Fibroblast of mammary gland (primary cell): Measurements from ENCODE around the gene LMNB1.
"Not testable (repeated sequence)": the region's sequence is repeated elsewhere in the genome, so short reads cannot be mapped to it uniquely, and the experiment has no call there.

Experiments
- DNase-seq: peaks from one replicate; pipeline ENCODE4 v3.0.0-alpha.2; 2010; ENCODE audit warnings: low read depth
- H3K4me3 ChIP-seq: 2 replicates; pipeline ENCODE4 v1.5.1; 2011; ENCODE audit warnings: low read depth, mild to moderate bottlenecking, low read length, moderate library complexity; ENCODE audit not compliant: control insufficient read depth
- TF ChIP-seq, protein P1 (sequence below): conservative IDR thresholded peaks from 2 replicates; pipeline ENCODE4 v1.5.1; 2011; ENCODE audit warnings: low read depth, low read length, inconsistent platforms; ENCODE audit not compliant: control insufficient read depth, insufficient read depth

The LMNB1 gene

DNA sequence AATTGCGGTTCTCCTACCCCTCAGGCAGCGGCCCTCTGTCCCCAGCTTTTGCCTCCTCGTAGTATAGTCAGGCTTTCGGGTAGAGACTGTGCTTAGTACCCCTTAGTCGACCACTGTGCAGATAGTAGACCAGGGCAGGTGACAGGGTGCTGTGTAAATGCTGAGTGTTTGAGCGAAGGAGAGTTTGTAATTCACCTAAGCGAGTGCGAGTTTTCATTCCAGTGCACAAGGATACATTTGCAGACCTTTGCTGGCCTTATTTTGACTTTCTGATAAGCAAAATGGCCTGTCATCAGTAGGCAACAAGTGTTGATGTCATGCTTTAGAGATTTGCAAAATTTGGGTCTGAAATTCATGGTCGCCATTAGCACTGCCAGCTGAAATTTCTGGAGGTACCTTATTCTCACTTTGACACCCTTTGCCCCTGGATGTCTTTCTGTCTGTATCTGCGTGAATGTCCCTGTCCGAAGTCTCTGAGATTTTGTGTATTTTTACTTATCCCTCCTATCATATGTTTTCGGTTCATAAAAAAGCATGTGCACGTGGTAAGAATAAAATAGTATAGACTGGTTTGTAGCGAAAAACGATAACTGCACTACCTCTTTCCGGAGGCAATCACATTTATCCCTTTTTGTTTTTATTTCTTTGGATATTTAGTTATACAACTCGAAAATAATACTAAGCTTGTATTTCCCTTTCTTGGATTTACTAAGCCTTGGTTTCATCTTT is 1.9 kb downstream of the LMNB1 start:
- TF ChIP-seq, protein P1, sequence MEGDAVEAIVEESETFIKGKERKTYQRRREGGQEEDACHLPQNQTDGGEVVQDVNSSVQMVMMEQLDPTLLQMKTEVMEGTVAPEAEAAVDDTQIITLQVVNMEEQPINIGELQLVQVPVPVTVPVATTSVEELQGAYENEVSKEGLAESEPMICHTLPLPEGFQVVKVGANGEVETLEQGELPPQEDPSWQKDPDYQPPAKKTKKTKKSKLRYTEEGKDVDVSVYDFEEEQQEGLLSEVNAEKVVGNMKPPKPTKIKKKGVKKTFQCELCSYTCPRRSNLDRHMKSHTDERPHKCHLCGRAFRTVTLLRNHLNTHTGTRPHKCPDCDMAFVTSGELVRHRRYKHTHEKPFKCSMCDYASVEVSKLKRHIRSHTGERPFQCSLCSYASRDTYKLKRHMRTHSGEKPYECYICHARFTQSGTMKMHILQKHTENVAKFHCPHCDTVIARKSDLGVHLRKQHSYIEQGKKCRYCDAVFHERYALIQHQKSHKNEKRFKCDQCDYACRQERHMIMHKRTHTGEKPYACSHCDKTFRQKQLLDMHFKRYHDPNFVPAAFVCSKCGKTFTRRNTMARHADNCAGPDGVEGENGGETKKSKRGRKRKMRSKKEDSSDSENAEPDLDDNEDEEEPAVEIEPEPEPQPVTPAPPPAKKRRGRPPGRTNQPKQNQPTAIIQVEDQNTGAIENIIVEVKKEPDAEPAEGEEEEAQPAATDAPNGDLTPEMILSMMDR: no peak
- H3K4me3 ChIP-seq: peak overlapping the region; percentile 92
- DNase-seq: peak; percentile 9

DNA sequence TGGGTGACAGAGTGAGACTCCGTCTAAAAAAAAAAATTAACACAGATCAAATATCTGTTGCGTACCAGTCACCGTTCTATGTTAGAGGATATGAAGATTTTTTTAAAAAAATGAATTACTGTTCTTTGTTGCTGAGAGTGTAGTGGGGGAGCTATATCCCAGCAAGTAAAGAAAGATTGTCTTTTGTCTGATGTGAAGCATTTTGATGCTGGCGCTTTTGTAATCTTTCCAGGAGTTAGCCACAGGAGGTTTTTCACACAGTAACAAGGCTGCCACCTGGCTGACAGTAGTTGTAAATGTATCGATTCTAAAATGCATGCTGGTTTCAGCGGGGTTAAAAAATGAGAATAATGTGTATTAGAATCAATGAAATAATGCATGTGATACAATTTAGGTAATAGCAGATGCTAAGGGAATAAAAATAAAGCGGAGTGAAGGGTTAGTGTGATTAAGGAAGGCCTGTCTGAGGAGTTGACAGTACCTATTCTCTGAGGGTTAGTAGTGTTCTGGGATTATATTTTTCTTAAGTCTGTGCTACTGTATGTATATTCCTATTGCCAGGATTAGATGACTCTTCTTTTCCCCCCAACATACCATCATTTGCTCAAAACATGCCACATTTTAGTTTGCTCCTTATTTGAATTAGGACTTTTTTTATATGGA is 3.4 kb downstream of the LMNB1 start:
- TF ChIP-seq, protein P1: peak; percentile 71
- peak overlapping the region; percentile 27 for H3K4me3 ChIP-seq

DNA sequence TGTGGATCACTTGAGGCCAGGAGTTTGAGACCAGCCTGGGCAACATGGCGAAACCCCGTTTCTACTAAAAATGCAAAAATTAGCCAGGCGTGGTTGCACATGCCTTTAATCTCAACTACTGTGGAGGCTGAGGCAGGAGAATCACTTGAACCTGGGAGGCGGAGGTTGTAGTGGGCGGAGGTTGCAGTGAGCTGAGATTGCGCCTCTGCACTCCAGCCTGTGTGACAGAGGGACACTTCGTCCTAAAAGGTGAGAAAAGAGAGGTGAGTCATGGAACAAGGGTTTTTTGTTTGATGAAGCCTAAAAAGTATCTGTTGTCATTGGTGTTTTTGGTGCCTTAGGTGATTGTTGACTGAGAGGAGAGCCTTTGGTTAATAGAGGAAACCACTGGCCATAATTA is 11.5 kb downstream of the LMNB1 start:
- DNase-seq, H3K4me3 ChIP-seq: not testable (repeated sequence)

More for the DNA sequence above, 3.4 kb downstream of the LMNB1 start:
- peak; percentile 83 for DNase-seq

DNA sequence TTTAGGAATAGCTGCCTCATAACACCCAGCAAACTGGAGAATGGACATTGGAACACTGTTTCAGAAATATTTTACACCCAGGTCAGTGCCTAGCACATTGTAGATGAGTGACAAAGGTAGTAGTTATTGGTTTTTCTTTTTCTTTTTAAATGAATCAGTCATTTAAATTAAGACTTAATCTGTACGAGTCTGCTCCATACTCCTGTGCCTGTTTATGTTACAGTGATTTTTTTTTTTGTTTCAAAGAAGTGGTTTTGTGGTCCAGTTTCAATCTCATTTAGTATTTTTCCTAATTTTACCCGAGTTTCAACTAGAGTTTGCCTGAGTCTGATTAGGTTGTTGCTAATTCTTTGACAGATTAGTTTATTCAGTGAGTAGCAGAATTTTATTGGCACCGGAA is 16.2 kb downstream of the LMNB1 start:
- TF ChIP-seq, protein P1: no peak
- no peak overlapping the region for H3K4me3 ChIP-seq
- DNase-seq: no peak

DNA sequence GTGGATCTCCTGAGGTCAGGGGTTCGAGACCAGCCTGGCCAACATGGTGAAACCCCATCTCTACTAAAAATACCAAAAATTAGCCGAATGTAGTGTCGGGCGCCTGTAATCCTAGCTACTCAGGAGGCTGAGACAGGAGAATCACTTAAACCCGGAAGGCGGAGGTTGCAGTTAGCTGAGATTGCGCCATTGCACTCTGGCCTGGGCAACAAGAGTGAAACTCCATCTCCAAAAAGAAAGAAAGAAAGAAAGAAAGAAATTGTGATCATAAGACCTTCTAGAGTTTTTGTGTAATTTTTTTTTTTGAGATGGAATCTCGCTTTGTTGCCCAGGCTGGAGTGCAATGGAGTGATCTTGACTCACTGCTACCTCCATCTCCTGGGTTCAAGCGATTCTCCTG is 16.7 kb downstream of the LMNB1 start:
- not testable (repeated sequence) for H3K4me3 ChIP-seq, DNase-seq

DNA sequence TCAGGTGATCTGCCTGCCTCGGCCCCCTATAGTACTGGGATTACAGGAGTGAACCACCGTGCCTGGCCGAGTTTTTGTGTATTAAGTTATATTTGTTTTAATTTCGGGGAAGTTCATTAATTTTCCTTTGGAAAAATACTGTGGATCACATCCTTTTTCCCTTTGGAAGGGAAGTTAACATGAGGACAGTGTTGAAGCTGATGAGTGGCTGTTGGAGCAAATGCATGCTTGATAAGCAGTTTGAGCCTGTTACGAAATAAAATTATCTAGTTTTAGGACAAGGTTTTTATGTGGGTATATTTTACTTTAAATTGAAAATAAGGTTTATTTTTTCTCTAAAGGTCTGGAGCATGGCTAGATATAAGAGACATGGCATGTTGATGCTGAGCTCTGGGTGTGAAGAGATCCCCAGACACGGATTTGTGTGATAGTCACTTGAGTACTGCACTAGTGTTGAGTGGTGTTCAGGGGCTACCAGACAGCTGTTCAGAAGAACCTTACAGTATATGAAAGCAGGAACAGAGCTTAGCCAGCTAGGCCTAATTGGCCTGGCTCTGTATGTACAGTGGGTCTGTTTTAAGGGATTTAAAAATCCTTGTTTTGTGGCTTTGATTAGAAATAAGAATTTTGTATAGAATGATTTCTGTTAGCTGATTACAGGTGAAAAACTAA is 17.4 kb downstream of the LMNB1 start:
- TF ChIP-seq, protein P1: no peak
- no peak overlapping the region for H3K4me3 ChIP-seq

DNA sequence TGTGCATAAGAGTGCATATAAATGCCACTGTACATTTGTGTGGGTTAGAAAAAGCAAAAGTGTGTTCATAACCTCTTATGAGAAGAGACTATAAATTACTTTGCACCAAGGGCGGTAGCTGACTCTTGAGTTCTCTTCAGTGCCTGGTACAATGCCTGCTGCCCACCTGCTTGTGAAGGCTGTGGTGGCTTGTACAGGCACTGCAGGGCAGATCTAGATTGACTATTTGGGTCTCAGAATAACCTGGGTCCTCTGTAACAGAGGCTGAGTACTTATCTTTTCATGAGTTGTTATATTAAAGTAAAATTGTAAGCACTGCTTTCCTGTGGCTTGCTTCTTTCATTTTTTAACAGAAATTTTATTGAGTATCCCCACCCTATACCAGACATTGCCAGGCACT is 22.8 kb downstream of the LMNB1 start:
- DNase-seq: no peak
- TF ChIP-seq, protein P1: no peak
- H3K4me3 ChIP-seq: no peak overlapping the region

More for the DNA sequence above, 17.4 kb downstream of the LMNB1 start:
- DNase-seq: no peak
